ENCODE results near the gene SMURF1. TPM values are rescaled to one million over a fixed set of nuclear protein-coding genes. Genes with fewer than 3 reads are reported as not detected.

Gene SMURF1
- total and polyA plus RNA-seq, 2 of the 8 experiments (the other 6 are each of a cell fraction or from before 2014, with no cell fraction given): 9.6 to 24.5 TPM

GRCh38 chr7:99010281-99010680, 133.6 kb downstream of the SMURF1 start:
- no peak overlapping the region for H3K18ac ChIP-seq (ENCODE audit: extremely low read depth, low read length)
- ChIA-PET CTCF (ENCODE audit: partially characterized antibody) (interaction anchor here (1.4 kb wide), 1 partner anchor 261 kb away, joined by 4 read pairs; no protein-coding TSS in a partner anchor), POLR2A (ENCODE audit: partially characterized antibody) (no interaction called here)
- TF ChIP-seq, protein P1, sequence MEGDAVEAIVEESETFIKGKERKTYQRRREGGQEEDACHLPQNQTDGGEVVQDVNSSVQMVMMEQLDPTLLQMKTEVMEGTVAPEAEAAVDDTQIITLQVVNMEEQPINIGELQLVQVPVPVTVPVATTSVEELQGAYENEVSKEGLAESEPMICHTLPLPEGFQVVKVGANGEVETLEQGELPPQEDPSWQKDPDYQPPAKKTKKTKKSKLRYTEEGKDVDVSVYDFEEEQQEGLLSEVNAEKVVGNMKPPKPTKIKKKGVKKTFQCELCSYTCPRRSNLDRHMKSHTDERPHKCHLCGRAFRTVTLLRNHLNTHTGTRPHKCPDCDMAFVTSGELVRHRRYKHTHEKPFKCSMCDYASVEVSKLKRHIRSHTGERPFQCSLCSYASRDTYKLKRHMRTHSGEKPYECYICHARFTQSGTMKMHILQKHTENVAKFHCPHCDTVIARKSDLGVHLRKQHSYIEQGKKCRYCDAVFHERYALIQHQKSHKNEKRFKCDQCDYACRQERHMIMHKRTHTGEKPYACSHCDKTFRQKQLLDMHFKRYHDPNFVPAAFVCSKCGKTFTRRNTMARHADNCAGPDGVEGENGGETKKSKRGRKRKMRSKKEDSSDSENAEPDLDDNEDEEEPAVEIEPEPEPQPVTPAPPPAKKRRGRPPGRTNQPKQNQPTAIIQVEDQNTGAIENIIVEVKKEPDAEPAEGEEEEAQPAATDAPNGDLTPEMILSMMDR (IDR thresholded peaks at IDR 0.05; ENCODE audit: control extremely low read depth in 1 of 3, insufficient read depth in 1 of 3, low read depth in 1 of 3, low read length in 3 of 3): no peak
- no peak for TF ChIP-seq RFX5 (IDR thresholded peaks at IDR 0.05; ENCODE audit: borderline replicate concordance, low read depth, low read length)
- TF ChIP-seq CBX8 (IDR thresholded peaks at IDR 0.05; ENCODE audit: borderline replicate concordance, low read depth, low read length): no peak
- TF ChIP-seq SP2 (IDR thresholded peaks at IDR 0.05; ENCODE audit: low read length): no peak
- TF ChIP-seq MAFK (IDR thresholded peaks at IDR 0.05; ENCODE audit: low read depth, low read length): no peak
- TF ChIP-seq TAF1 (IDR thresholded peaks at IDR 0.05; ENCODE audit: low read depth, low read length): no peak
- TF ChIP-seq SRF (IDR thresholded peaks at IDR 0.05; ENCODE audit: low read depth, low read length): no peak
- TF ChIP-seq YY1 (IDR thresholded peaks at IDR 0.05; ENCODE audit: low read depth, low read length): no peak
- no peak for TF ChIP-seq CREB1 (IDR thresholded peaks at IDR 0.05)
- no peak for TF ChIP-seq CHD2 (IDR thresholded peaks at IDR 0.05; ENCODE audit: low read length)
- no peak for TF ChIP-seq CHD1 (IDR thresholded peaks at IDR 0.05; ENCODE audit: low read depth, low read length)
- no peak for TF ChIP-seq SIN3A (conservative IDR thresholded peaks at IDR 0.05 in 1 of 2, IDR thresholded peaks at IDR 0.05 in 1 of 2; ENCODE audit: low read depth in 1 of 2, low read length in 2 of 2)
- no peak for TF ChIP-seq ZNF274 (IDR thresholded peaks at IDR 0.05; ENCODE audit: borderline replicate concordance, extremely low read depth, low read length)
- no peak for TF ChIP-seq SP1 (IDR thresholded peaks at IDR 0.05; ENCODE audit: low read depth, low read length)

More at GRCh38 chr7:99010281-99010680, 133.6 kb downstream of the SMURF1 start:
- no peaks in the 10 kb centered on the region for H3K9me3 ChIP-seq (ENCODE audit: insufficient read depth in 2 of 2, low read depth in 1 of 2, low read length in 1 of 2)
- DNase-seq (ENCODE audit: low read depth in 1 of 2, low spot score in 2 of 2): no peak
- H3K4me2 ChIP-seq (ENCODE audit: insufficient read depth in 1 of 2, low read depth in 2 of 2, low read length in 2 of 2): no peak overlapping the region
- FAIRE-seq: no peak
- no peak overlapping the region for H2AK5ac ChIP-seq (ENCODE audit: low read depth, low read length)
- H4K5ac ChIP-seq (ENCODE audit: insufficient read length, low read depth, low read length): no peak overlapping the region
- no peak overlapping the region for H3K4ac ChIP-seq (replicated peaks; ENCODE audit: insufficient read length, low read depth, low read length)
- no peaks in the 10 kb centered on the region for H3K4me1 ChIP-seq (replicated peaks in 1 of 4; ENCODE audit: control insufficient read depth in 3 of 4, insufficient read depth in 4 of 4, low read length in 3 of 4)
- H3K14ac ChIP-seq (ENCODE audit: insufficient read length): no peak overlapping the region
- WGBS, 2 experiments (ENCODE audit: extremely low coverage in 1 of 2, insufficient coverage in 1 of 2, insufficient read length in 1 of 2, insufficient replicate concordance in 2 of 2, low coverage in 1 of 2, low lambda C conversion rate in 2 of 2, missing lambda C conversion rate in 1 of 2): 91% methylated on average over 9 of the region's 9 CpGs; no CpG with 5 or more reads in 1 of the 2 experiments
- no peak overlapping the region for H4K91ac ChIP-seq (replicated peaks; ENCODE audit: insufficient read length, low read length)
- no peaks in the 10 kb centered on the region for H3K23me2 ChIP-seq (ENCODE audit: low read depth, low read length)
- H3K4me3 ChIP-seq (ENCODE audit: extremely low read depth in 1 of 4, insufficient read depth in 2 of 4, low read depth in 3 of 4, low read length in 4 of 4): no peak overlapping the region
- H2AFZ ChIP-seq (ENCODE audit: low read length): no peak overlapping the region
- H2BK12ac ChIP-seq (ENCODE audit: low read depth, low read length): no peak overlapping the region
- no peak overlapping the region for H4K8ac ChIP-seq (ENCODE audit: extremely low read depth, insufficient read depth, low read length)
- H2BK15ac ChIP-seq (ENCODE audit: low read length): no peak overlapping the region
- H3K79me2 ChIP-seq (ENCODE audit: control insufficient read depth in 1 of 2, insufficient read depth in 2 of 2, low read length in 2 of 2): no peaks in the 10 kb centered on the region
- H2BK20ac ChIP-seq (ENCODE audit: low read length): no peak overlapping the region
- H3K27ac ChIP-seq (ENCODE audit: low read depth, low read length): no peak overlapping the region
- H2BK120ac ChIP-seq (replicated peaks; ENCODE audit: low read depth, low read length): no peak overlapping the region
- H3K9ac ChIP-seq (replicated peaks in 1 of 4; ENCODE audit: extremely low read depth in 1 of 4, low read depth in 3 of 4, low read length in 3 of 4): no peak overlapping the region
- H3K56ac ChIP-seq (replicated peaks; ENCODE audit: insufficient read length, low read depth, low read length): no peak overlapping the region
- H2BK5ac ChIP-seq (ENCODE audit: low read depth, low read length): no peak overlapping the region
- no peak overlapping the region for H3K23ac ChIP-seq (ENCODE audit: insufficient read length)
- H4K20me1 ChIP-seq (replicated peaks in 1 of 2; ENCODE audit: control insufficient read depth in 1 of 2, insufficient read depth in 2 of 2, low read length in 2 of 2): peaks cover 2 to 3% of the 10 kb centered on the region in 2 experiments
- no peaks in the 10 kb centered on the region for H3K79me1 ChIP-seq (ENCODE audit: low read depth, low read length)
- peaks cover 22 to 78% (median 57%) of the 10 kb centered on the region in 4 experiments; a peak in 6 of 8 replicates for H3K36me3 ChIP-seq (ENCODE audit: control insufficient read depth in 2 of 4, insufficient read depth in 4 of 4, low read length in 3 of 4)
- H3K27me3 ChIP-seq (replicated peaks in 1 of 4; ENCODE audit: control insufficient read depth in 3 of 4, extremely low read depth in 1 of 4, insufficient read depth in 3 of 4, low read length in 3 of 4): no peaks in the 10 kb centered on the region

Data from H1 (cell line).